ENCODE results near the gene FAM118A. TPM values are rescaled to one million over a fixed set of nuclear protein-coding genes. Genes with fewer than 3 reads are reported as not detected.

Gene FAM118A
- total and polyA plus RNA-seq, 2 of the 8 experiments (the other 6 are each of a cell fraction or from before 2014, with no cell fraction given), result 8.5 to 18.6 TPM

DNA sequence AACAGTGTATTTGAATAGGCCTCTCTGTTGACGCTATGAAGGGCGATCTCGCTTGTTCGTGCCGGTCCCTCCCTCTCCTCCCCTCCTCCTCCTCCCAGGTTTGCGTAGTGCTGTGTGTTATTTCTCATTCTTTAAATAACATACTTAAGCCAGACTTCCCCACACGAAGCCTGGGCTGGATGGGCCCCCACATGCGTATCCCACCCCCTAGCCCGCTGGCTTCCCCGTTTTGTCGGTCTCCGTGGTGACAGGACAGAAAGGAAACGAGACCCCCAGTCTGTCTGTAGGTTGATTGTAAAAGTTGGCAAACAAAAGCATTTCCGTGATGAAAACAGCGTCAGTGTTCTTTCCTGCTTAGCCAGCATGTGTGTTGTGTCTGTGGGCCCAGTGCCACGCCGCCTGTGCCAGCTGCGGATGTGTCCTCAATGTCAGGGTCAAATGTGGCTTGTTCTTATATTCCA, 27.3 kb downstream of the FAM118A start:
- Histone ChIP-seq H3K27ac (ENCODE audit: low read depth, low read length) (no peak overlapping the region), H3K36me3 (ENCODE audit: control insufficient read depth in 2 of 4, insufficient read depth in 4 of 4, low read length in 3 of 4) (peaks cover 0 to 22% (median 4%) of the 10 kb centered on the region in 4 experiments; a peak in 4 of 8 replicates), H3K9ac (replicated peaks in 1 of 4; ENCODE audit: extremely low read depth in 1 of 4, low read depth in 3 of 4, low read length in 3 of 4) (no peak overlapping the region), H3K18ac (ENCODE audit: extremely low read depth, low read length) (no peak overlapping the region), H3K4ac (replicated peaks; ENCODE audit: insufficient read length, low read depth, low read length) (no peak overlapping the region), H3K79me2 (ENCODE audit: control insufficient read depth in 1 of 2, insufficient read depth in 2 of 2, low read length in 2 of 2) (no peaks in the 10 kb centered on the region), H3K27me3 (replicated peaks in 1 of 4; ENCODE audit: control insufficient read depth in 3 of 4, extremely low read depth in 1 of 4, insufficient read depth in 3 of 4, low read length in 3 of 4) (no peaks in the 10 kb centered on the region), H2BK12ac (ENCODE audit: low read depth, low read length) (no peak overlapping the region), H2BK5ac (ENCODE audit: low read depth, low read length) (no peak overlapping the region; the same call in 1 of the 2 replicates), H4K20me1 (replicated peaks in 1 of 2; ENCODE audit: control insufficient read depth in 1 of 2, insufficient read depth in 2 of 2, low read length in 2 of 2) (peaks cover 0 to 2% of the 10 kb centered on the region in 2 experiments), H3K79me1 (ENCODE audit: low read depth, low read length) (no peaks in the 10 kb centered on the region), H2BK120ac (replicated peaks; ENCODE audit: low read depth, low read length) (no peak overlapping the region), H3K23me2 (ENCODE audit: low read depth, low read length) (no peaks in the 10 kb centered on the region), H2AFZ (ENCODE audit: low read length) (no peak overlapping the region), H2BK15ac (ENCODE audit: low read length) (no peak overlapping the region), H4K8ac (ENCODE audit: extremely low read depth, insufficient read depth, low read length) (no peak overlapping the region), H3K14ac (ENCODE audit: insufficient read length) (no peak overlapping the region), H2AK5ac (ENCODE audit: low read depth, low read length) (no peak overlapping the region), H4K91ac (replicated peaks; ENCODE audit: insufficient read length, low read length) (no peak overlapping the region), H3K4me3 (ENCODE audit: extremely low read depth in 1 of 4, insufficient read depth in 2 of 4, low read depth in 3 of 4, low read length in 4 of 4) (no peak overlapping the region), H3K4me2 (ENCODE audit: insufficient read depth in 1 of 2, low read depth in 2 of 2, low read length in 2 of 2) (no peak overlapping the region), H4K5ac (ENCODE audit: insufficient read length, low read depth, low read length) (no peak overlapping the region), H2BK20ac (ENCODE audit: low read length) (no peak overlapping the region), H3K4me1 (replicated peaks in 1 of 4; ENCODE audit: control insufficient read depth in 3 of 4, insufficient read depth in 4 of 4, low read length in 3 of 4) (no peaks in the 10 kb centered on the region), H3K56ac (replicated peaks; ENCODE audit: insufficient read length, low read depth, low read length) (no peak overlapping the region), H3K9me3 (ENCODE audit: insufficient read depth in 2 of 2, low read depth in 1 of 2, low read length in 1 of 2) (no peaks in the 10 kb centered on the region), H3K23ac (ENCODE audit: insufficient read length) (no peak overlapping the region)
- WGBS, 2 experiments (ENCODE audit: extremely low coverage in 1 of 2, insufficient coverage in 1 of 2, insufficient read length in 1 of 2, insufficient replicate concordance in 2 of 2, low coverage in 1 of 2, low lambda C conversion rate in 2 of 2, missing lambda C conversion rate in 1 of 2), result 93% methylated on average over 15 of the region's 18 CpGs; no CpG with 5 or more reads in 1 of the 2 experiments
- no peak for FAIRE-seq
- ChIA-PET POLR2A (ENCODE audit: partially characterized antibody) (no interaction called here), CTCF (ENCODE audit: partially characterized antibody) (interaction anchor here (1.0 kb wide), 1 partner anchor 70 kb away, joined by 4 read pairs; no protein-coding TSS in a partner anchor)
- DNase-seq (ENCODE audit: low read depth in 1 of 2, low spot score in 2 of 2), result no peak
- TF ChIP-seq CTBP2 (IDR thresholded peaks at IDR 0.05; ENCODE audit: borderline replicate concordance, insufficient read depth, insufficient read length, low read length) (no peak), NANOG (IDR thresholded peaks at IDR 0.05; ENCODE audit: insufficient read depth, low read depth, low read length, poor library complexity, severe bottlenecking) (no peak), RNF2 (IDR thresholded peaks at IDR 0.05; ENCODE audit: borderline replicate concordance, low read depth, low read length, missing control alignments, poor library complexity, severe bottlenecking) (no peak), JUND (IDR thresholded peaks at IDR 0.05; ENCODE audit: low read length) (no peak), TCF12 (IDR thresholded peaks at IDR 0.05; ENCODE audit: low read depth, low read length) (no peak), JUN (IDR thresholded peaks at IDR 0.05; ENCODE audit: low read depth, low read length) (no peak), SP2 (IDR thresholded peaks at IDR 0.05; ENCODE audit: low read length) (no peak), TBP (IDR thresholded peaks at IDR 0.05; ENCODE audit: low read depth, low read length) (no peak), KDM4A (IDR thresholded peaks at IDR 0.05; ENCODE audit: low read depth, low read length, severe bottlenecking) (no peak), TAF7 (optimal IDR thresholded peaks at IDR 0.05; ENCODE audit: borderline replicate concordance, low read depth, low read length) (no peak), CREB1 (IDR thresholded peaks at IDR 0.05) (no peak)
- TF ChIP-seq, protein P1, sequence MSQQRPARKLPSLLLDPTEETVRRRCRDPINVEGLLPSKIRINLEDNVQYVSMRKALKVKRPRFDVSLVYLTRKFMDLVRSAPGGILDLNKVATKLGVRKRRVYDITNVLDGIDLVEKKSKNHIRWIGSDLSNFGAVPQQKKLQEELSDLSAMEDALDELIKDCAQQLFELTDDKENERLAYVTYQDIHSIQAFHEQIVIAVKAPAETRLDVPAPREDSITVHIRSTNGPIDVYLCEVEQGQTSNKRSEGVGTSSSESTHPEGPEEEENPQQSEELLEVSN (IDR thresholded peaks at IDR 0.05), result no peak
